Head of caudate nucleus (tissue), 42 donors: ENCODE results near the gene PIGR.
A peak's percentile ranks its signal among the peaks of the same experiment; 100 is the strongest.

Experiments used
- DNase-seq, 42 donors: peaks; one replicate each; pipeline versions ENCODE4 v3.0.0 to v3.0.0-alpha.2; 2020 to 2021; ENCODE audit warnings: mixed read lengths in 7 of 42
- intact Hi-C: fragments of 100-400 bp; cut with DNase I; formaldehyde crosslinking; loops from one replicate; pipeline ENCODE4 v1.15.0; 2022

PIGR gene

GRCh38 chr1:206898089-206898914 lies 48.0 kb downstream of the PIGR start:
- intact Hi-C loops, result no loop called here
- peak in 2 of 42 donors; percentile 27 to 32 for DNase-seq

- intact Hi-C loops, result no loop called here
These were observed 49.1 kb downstream of the PIGR start, which contains the start of gene IL24 for GRCh38 chr1:206897175-206897574. Gene IL24, plus strand, starts transcription at chr1:206897443. Its CDS starts 390 bp downstream, at chr1:206897833.

GRCh38 chr1:206896261-206896660 lies 50.0 kb downstream of the PIGR start:
- intact Hi-C loops, result no loop called here
- DNase-seq, result peak in 1 of 42 donors; percentile 14

More at GRCh38 chr1:206897175-206897574, 49.1 kb downstream of the PIGR start, which contains the start of gene IL24:
- peak in 2 of 42 donors; percentile 5 to 17 for DNase-seq

GRCh38 chr1:206895837-206896242 lies 50.4 kb downstream of the PIGR start:
- DNase-seq, result peak in 2 of 42 donors; percentile 12 to 22
- intact Hi-C loops, result no loop called here

- peak in 2 of 42 donors; percentile 3 to 23 for DNase-seq
- intact Hi-C loops, result no loop called here
These were observed 50.9 kb downstream of the PIGR start for GRCh38 chr1:206895325-206895724.

DNA sequence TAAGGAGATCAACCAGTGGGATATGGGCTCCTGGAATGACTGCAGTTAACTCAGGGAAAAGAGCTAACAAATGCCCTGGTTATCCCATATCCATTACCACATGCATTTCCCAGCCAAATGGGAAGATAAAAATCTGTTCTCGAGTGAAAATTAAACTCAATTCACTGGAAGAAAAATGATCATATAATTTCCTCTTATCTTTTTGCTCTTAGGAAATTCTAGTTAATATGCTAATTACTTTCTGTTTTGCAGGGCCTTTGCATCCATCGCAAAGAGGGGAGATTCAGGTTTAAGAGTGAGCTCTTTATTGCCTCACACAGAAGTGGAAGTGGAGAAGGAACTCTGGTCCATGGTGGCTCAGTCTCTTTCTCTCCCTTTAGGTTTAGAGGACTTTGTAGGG lies 52.9 kb downstream of the PIGR start:
- DNase-seq, result peak in 1 of 42 donors; percentile 17
- intact Hi-C loops, result no loop called here

DNA sequence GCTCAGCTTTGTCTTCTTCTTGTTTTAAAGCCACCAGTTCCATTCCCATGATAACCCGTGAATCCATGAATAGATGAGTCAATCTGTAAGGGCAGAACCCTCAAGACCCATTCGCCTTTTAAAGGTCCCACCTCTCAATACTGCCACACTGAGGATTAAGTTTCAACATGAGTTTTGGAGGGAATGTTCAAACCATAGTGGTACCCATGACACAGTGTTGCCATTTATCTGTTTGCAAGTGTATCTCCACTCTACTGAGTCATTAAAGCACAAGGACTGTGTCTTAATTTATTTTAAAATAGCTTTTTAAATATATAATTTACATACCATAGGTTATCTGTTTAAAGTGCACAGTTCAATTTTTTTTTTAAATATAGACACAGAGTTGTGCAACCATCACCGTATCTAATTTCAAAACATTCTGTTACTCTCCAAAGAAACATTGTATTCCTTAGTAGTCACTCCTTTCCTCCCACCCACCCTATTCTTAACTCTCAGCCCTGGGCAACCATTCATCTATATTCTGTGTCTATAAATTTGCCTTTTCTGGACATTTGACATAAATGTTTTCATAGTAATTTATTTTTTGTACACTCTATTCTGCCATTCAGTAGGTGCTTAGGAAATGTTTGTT lies 53.8 kb downstream of the PIGR start:
- DNase-seq, result peak in 1 of 42 donors; percentile 8
- intact Hi-C loops, result no loop called here

GRCh38 chr1:206891412-206891811 lies 54.9 kb downstream of the PIGR start:
- intact Hi-C loops, result no loop called here
- no peak for DNase-seq

DNA sequence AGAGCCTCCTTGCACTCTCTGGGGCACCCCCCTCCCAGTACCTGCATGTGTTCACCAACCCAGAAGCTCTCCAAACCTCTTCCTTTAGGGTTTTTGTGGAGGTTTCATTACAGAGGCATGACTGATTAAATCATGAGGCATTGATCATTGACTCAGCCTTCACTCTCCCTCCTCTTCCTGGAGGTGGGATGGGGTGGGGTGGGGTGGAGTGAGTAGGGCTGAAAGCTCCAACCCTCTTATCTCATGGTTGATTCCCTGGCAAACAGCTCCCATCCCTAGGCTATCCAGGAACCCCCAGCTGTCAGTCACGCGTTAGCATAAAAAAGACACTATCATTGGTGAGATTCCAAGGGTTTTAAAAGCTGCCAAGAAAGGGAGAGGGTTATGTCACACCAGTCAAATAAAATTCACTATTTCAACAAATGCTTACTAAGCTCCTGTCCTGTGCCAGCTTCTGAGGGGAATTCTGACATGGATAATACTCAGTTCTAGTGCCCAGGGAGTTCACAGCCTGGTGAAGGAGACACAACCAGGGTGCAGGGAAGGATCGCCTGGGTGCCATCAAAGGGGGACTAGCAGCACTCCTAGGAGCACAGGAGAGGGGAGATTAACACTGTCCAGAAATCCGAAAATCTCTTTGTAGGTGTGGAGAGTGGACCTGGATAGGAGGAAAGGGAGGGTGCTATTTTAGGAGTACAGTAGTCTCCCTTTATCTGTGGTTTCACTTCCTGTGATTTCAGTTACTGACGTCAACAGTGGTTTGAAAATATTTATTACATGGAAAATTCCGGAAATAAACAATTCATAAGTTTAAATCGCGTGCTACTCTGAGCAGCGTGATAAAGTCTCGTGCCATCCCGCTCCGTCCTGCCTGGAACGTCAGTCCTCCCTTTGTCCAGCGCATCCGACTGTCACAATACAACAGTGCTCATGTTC lies 55.9 kb downstream of the PIGR start:
- intact Hi-C loops, result no loop called here
- no peak for DNase-seq

GRCh38 chr1:206887701-206888100 lies 58.6 kb downstream of the PIGR start:
- DNase-seq, result no peak
- intact Hi-C loops, result no loop called here

GRCh38 chr1:206886831-206887230 lies 59.4 kb downstream of the PIGR start:
- intact Hi-C loops, result no loop called here
- DNase-seq, result no peak

GRCh38 chr1:206885341-206886060 lies 60.8 kb downstream of the PIGR start:
- DNase-seq, result no peak
- intact Hi-C loops, result no loop called here

DNA sequence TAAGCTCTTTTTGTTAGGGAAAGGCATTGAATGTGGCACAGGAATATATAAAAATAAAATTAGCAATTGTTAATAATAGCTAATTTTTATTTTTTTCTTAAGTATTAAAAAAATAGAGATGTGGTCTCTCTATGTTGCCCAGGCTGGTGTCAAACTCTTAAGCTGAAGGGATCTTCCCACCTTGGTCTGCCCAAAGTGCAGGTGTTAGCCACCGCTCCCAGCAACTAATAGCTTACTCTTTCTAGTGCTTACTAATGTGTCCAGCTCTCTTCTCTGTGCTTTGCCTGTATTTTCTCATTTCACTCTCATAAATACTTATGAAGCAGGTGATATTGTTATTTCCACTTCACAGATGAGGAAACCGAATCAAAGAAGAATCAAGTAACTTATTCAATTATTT lies 62.4 kb downstream of the PIGR start:
- no peak for DNase-seq
- intact Hi-C loops, result no loop called here

DNA sequence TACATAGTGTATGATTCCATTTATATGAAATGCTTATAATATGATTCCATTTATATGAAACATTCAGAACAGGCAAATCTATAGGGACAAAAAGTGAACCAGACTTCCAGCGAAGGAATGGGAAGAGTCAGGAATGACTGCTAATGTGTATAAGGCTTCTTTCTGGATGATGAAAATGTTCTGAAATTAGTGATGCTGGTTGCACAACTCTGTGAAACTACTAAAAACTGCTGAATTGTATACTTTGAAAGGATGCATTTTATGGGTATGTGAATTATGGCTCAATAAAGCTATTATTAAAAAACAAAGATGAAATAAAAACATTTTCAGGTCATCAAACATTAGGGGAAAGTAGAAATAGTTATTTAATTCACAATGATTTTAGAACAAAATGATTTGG lies 63.1 kb downstream of the PIGR start:
- intact Hi-C loops, result no loop called here
- DNase-seq, result no peak

- no peak for DNase-seq
- intact Hi-C loops, result no loop called here
These were observed 63.7 kb downstream of the PIGR start for GRCh38 chr1:206882555-206882954.

DNA sequence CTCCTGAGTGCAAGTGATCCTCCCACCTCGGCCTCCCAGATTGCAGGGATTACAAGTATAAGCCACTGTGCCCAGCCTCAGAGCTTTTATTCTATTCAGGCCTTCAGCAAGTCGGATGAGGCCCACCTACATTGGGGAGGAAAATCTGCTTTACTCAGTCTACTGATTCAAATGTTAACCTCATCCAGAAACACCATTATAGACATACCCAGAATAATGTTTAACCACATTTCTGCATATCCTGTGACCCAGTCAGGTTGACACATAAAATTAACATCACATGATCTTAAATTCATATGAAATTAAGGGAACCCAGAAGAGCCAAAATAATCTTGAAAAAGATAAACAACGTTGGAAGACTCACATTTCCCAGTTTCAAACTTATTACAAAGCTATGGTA lies 66.0 kb downstream of the PIGR start:
- no peak for DNase-seq

More for the DNA sequence above, 66.0 kb downstream of the PIGR start:
- intact Hi-C loops, result no loop called here
